Loucy (cell line): ENCODE data around the gene SERGEF.

Experiments
- CTCF ChIP-seq: fragments of 200-600 bp; sonication (generic); conservative IDR thresholded peaks from 2 replicates; pipeline ENCODE4 v1.5.1; 2014; ENCODE audit warnings: mild to moderate bottlenecking, antibody characterized with exemption, low read length
- EZH2phosphoT487 ChIP-seq: fragments of 200-600 bp; IDR thresholded peaks from 2 replicates; pipeline ENCODE4 v1.6.1; 2018; ENCODE audit warnings: antibody characterized with exemption, mild to moderate bottlenecking, moderate library complexity, borderline replicate concordance

GRCh38 chr11:17850336-17850735 lies 162.5 kb downstream of the SERGEF start:
- TF ChIP-seq CTCF (no peak), EZH2phosphoT487 (no peak)
